ENCODE results near the gene NCAM2. TPM values are rescaled to one million over a fixed set of nuclear protein-coding genes. Genes with fewer than 3 reads are reported as not detected.

The NCAM2 gene
- total RNA-seq, 1 donor from 2014 or later, result 7.2 TPM

GRCh38 chr21:21216047-21216446 lies 217.8 kb downstream of the NCAM2 start:
- Histone ChIP-seq H3K36me3 (no peaks in the 10 kb centered on the region), H3K4me1 (no peaks in the 10 kb centered on the region), H3K4me3 (no peak overlapping the region), H3K27ac (no peak overlapping the region), H3K27me3 (no peaks in the 10 kb centered on the region), H3K9me3 (no peaks in the 10 kb centered on the region)
- no peak for DNase-seq (ENCODE audit: low spot score in 2 of 2)
- intact Hi-C loops (cut with DNase I), result no loop called here
- no peak for TF ChIP-seq CTCF (IDR thresholded peaks at IDR 0.05)

GRCh38 chr21:21226472-21226871 lies 228.3 kb downstream of the NCAM2 start:
- intact Hi-C loops (cut with DNase I), result no loop called here
- H3K4me3 ChIP-seq, result no peak overlapping the region
- no peak for DNase-seq (ENCODE audit: low spot score in 2 of 2)
- TF ChIP-seq CTCF (IDR thresholded peaks at IDR 0.05), result no peak
- no peaks in the 10 kb centered on the region for H3K27me3 ChIP-seq
- H3K9me3 ChIP-seq, result no peaks in the 10 kb centered on the region
- H3K36me3 ChIP-seq, result no peaks in the 10 kb centered on the region
- no peaks in the 10 kb centered on the region for H3K4me1 ChIP-seq
- H3K27ac ChIP-seq, result no peak overlapping the region

GRCh38 chr21:21230672-21231071 lies 232.5 kb downstream of the NCAM2 start:
- intact Hi-C loops (cut with DNase I), result no loop called here
- DNase-seq (ENCODE audit: low spot score in 2 of 2), result no peak
- TF ChIP-seq CTCF (IDR thresholded peaks at IDR 0.05), result no peak
- Histone ChIP-seq H3K27ac (no peak overlapping the region), H3K9me3 (no peaks in the 10 kb centered on the region), H3K27me3 (no peaks in the 10 kb centered on the region), H3K4me3 (no peak overlapping the region), H3K36me3 (no peaks in the 10 kb centered on the region), H3K4me1 (no peaks in the 10 kb centered on the region)

DNA sequence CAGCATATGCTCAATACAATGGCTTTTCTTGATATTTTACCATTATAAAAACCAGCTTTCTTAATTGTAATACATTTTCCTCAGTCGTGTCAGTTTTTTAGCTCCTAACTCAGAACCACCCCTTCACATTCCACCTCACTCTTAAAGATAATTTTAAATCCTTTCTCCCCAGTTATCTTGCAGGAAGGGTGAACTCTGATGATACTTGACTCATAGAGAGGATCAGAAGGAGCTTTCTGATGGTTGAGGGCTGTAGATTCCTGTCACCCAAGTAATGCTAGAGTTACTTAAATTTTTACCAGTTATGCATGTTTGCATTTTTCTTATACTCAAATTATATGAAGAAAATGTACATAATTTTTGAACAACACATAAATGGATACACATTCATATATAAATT lies 233.7 kb downstream of the NCAM2 start:
- TF ChIP-seq CTCF (IDR thresholded peaks at IDR 0.05), result no peak
- intact Hi-C loops (cut with DNase I), result no loop called here
- no peaks in the 10 kb centered on the region for H3K4me1 ChIP-seq
- DNase-seq (ENCODE audit: low spot score in 2 of 2), result no peak
- H3K27me3 ChIP-seq, result no peaks in the 10 kb centered on the region
- H3K36me3 ChIP-seq, result no peaks in the 10 kb centered on the region
- H3K27ac ChIP-seq, result no peak overlapping the region
- no peak overlapping the region for H3K4me3 ChIP-seq
- no peaks in the 10 kb centered on the region for H3K9me3 ChIP-seq

GRCh38 chr21:21232320-21232719 lies 234.1 kb downstream of the NCAM2 start:
- intact Hi-C loops (cut with DNase I), result no loop called here
- Histone ChIP-seq H3K4me3 (no peak overlapping the region), H3K4me1 (no peaks in the 10 kb centered on the region), H3K27ac (no peak overlapping the region), H3K9me3 (no peaks in the 10 kb centered on the region), H3K36me3 (no peaks in the 10 kb centered on the region), H3K27me3 (no peaks in the 10 kb centered on the region)
- DNase-seq (ENCODE audit: low spot score in 2 of 2), result no peak
- TF ChIP-seq CTCF (IDR thresholded peaks at IDR 0.05), result no peak

- no peaks in the 10 kb centered on the region for H3K9me3 ChIP-seq
- DNase-seq (ENCODE audit: low spot score in 2 of 2), result no peak
- no peaks in the 10 kb centered on the region for H3K4me1 ChIP-seq
- H3K27me3 ChIP-seq, result no peaks in the 10 kb centered on the region
- no peak overlapping the region for H3K4me3 ChIP-seq
- H3K27ac ChIP-seq, result no peak overlapping the region
- no peak for TF ChIP-seq CTCF (IDR thresholded peaks at IDR 0.05)
- intact Hi-C loops (cut with DNase I), result no loop called here
- no peaks in the 10 kb centered on the region for H3K36me3 ChIP-seq
These were observed 234.8 kb downstream of the NCAM2 start for GRCh38 chr21:21233051-21233450.
